Smooth muscle cell (in vitro differentiated cells): ENCODE results near the gene PKNOX2. TPM values are rescaled to one million over a fixed set of nuclear protein-coding genes. Genes with fewer than 3 reads are reported as not detected.

Source experiments
- DNase-seq: peaks from one replicate; lab custom pipeline; 2025; ENCODE audit not compliant: unreplicated experiment; lab: John Stamatoyannopoulos, UW
- H2AFZ ChIP-seq: fragments of 200-600 bp; sonication (generic); 2 replicates; pipeline ENCODE4 v1.6.0; 2016; ENCODE audit warnings: antibody characterized with exemption, low read depth, mild to moderate bottlenecking
- H3F3A ChIP-seq: fragments of 200-600 bp; sonication (generic); 2 replicates; pipeline ENCODE4 v1.6.0; 2017; ENCODE audit warnings: antibody characterized with exemption, low read depth
- H3K27ac ChIP-seq: fragments of 200-600 bp; sonication (generic); 2 replicates; pipeline ENCODE4 v1.5.1; 2016; ENCODE audit warnings: low read depth, mild to moderate bottlenecking
- H3K27me3 ChIP-seq: fragments of 200-600 bp; sonication (generic); 2 replicates; pipeline ENCODE4 v1.6.1; 2016; ENCODE audit warnings: low read depth, mild to moderate bottlenecking
- H3K36me3 ChIP-seq: fragments of 200-600 bp; sonication (generic); 2 replicates; pipeline ENCODE4 v1.5.1; 2016; ENCODE audit warnings: low read depth
- H3K4me1 ChIP-seq: fragments of 200-600 bp; sonication (generic); 2 replicates; pipeline ENCODE4 v1.5.1; 2016; ENCODE audit warnings: low read depth
- H3K4me2 ChIP-seq: fragments of 200-600 bp; sonication (generic); 2 replicates; pipeline ENCODE4 v1.6.0; 2016; ENCODE audit warnings: mild to moderate bottlenecking
- H3K4me3 ChIP-seq: fragments of 200-600 bp; sonication (generic); 2 replicates; pipeline ENCODE4 v1.5.1; 2016; ENCODE audit warnings: mild to moderate bottlenecking
- H3K79me2 ChIP-seq: fragments of 200-600 bp; sonication (generic); 2 replicates; pipeline ENCODE4 v1.6.0; 2016; ENCODE audit warnings: low read depth, mild to moderate bottlenecking
- H3K9ac ChIP-seq: fragments of 200-600 bp; sonication (generic); 2 replicates; pipeline ENCODE4 v1.6.0; 2016; ENCODE audit warnings: low read depth
- H3K9me3 ChIP-seq: fragments of 200-600 bp; sonication (generic); replicated peaks from 2 replicates; pipeline ENCODE4 v1.5.1; 2016; ENCODE audit warnings: low read depth
- H4K20me1 ChIP-seq: fragments of 200-600 bp; sonication (generic); 2 replicates; pipeline ENCODE4 v1.6.0; 2016; ENCODE audit warnings: low read depth
- CTCF ChIP-seq: fragments of 200-600 bp; sonication (generic); IDR thresholded peaks from 2 replicates; pipeline ENCODE4 v1.5.1; 2017; ENCODE audit warnings: borderline replicate concordance, mild to moderate bottlenecking, antibody characterized with exemption; ENCODE audit not compliant: insufficient read depth, poor library complexity, severe bottlenecking
- WGBS: methylation state at CpG from one replicate; pipeline ENCODE4 v1.1.7; 2016; ENCODE audit warnings: low lambda C conversion rate; 5-methylcytosine and 5-hydroxymethylcytosine counted together
- polyA plus RNA-seq: library from polyadenylated mRNA; unstranded; fragments of >200 nt; fragmentation: Nextera tagmentation; extraction: Ambion mirVana; gene quantifications from 2 replicates; pipeline ENCODE4 v1.2.1, GENCODE V29; 2016
- total RNA-seq: library from RNA; depleted of rRNA; stranded (reverse); fragments of >200 nt; gene quantifications from 2 replicates; pipeline ENCODE4 v1.2.3, GENCODE V29; 2014

The PKNOX2 gene
- total and polyA plus RNA-seq, 2 experiments from 2014 or later = 7.2 to 7.9 TPM

GRCh38 chr11:125257751-125258150, 93.2 kb downstream of the PKNOX2 start:
- Histone ChIP-seq H3K36me3 (no peaks in the 10 kb centered on the region), H3K4me1 (peaks cover 23% of the 10 kb centered on the region), H3K27ac (no peak overlapping the region), H2AFZ (no peak overlapping the region), H3K9ac (no peak overlapping the region), H3K4me2 (no peak overlapping the region), H4K20me1 (no peaks in the 10 kb centered on the region), H3K4me3 (no peak overlapping the region), H3K27me3 (no peaks in the 10 kb centered on the region), H3K79me2 (no peaks in the 10 kb centered on the region), H3F3A (peaks cover 1% of the 10 kb centered on the region), H3K9me3 (no peaks in the 10 kb centered on the region)
- 74% methylated on average over 4 of the region's 4 CpGs for WGBS
- DNase-seq = no peak
- no peak for TF ChIP-seq CTCF

GRCh38 chr11:125258291-125259032, 93.9 kb downstream of the PKNOX2 start:
- Histone ChIP-seq H3K27ac (no peak overlapping the region), H3K79me2 (no peaks in the 10 kb centered on the region), H2AFZ (no peak overlapping the region), H3K4me1 (peaks cover 27% of the 10 kb centered on the region), H4K20me1 (no peaks in the 10 kb centered on the region), H3K9ac (no peak overlapping the region), H3K36me3 (no peaks in the 10 kb centered on the region), H3F3A (peaks cover 5% of the 10 kb centered on the region), H3K4me3 (no peak overlapping the region), H3K27me3 (no peaks in the 10 kb centered on the region), H3K9me3 (no peaks in the 10 kb centered on the region), H3K4me2 (no peak overlapping the region)
- TF ChIP-seq CTCF = no peak
- WGBS = 86% methylated on average over 8 of the region's 8 CpGs
- no peak for DNase-seq

GRCh38 chr11:125261588-125261987, 97.0 kb downstream of the PKNOX2 start:
- Histone ChIP-seq H3K9me3 (no peaks in the 10 kb centered on the region), H3K9ac (peak overlapping the region; percentile 89), H3K27me3 (no peaks in the 10 kb centered on the region), H3K36me3 (no peaks in the 10 kb centered on the region), H3K79me2 (peaks cover 3% of the 10 kb centered on the region), H3K4me1 (peaks cover 39% of the 10 kb centered on the region), H4K20me1 (no peaks in the 10 kb centered on the region), H3K4me2 (peak overlapping the region; percentile 70), H2AFZ (no peak overlapping the region), H3F3A (peaks cover 8% of the 10 kb centered on the region), H3K4me3 (no peak overlapping the region), H3K27ac (peak overlapping the region; percentile 99)
- WGBS = 85% methylated on average over 4 of the region's 4 CpGs
- no peak for TF ChIP-seq CTCF
- no peak for DNase-seq

GRCh38 chr11:125262194-125262829, 97.8 kb downstream of the PKNOX2 start:
- no peak overlapping the region for H3K4me3 ChIP-seq
- no peak for DNase-seq
- H3K4me2 ChIP-seq = peak overlapping the region; percentile 70
- no peaks in the 10 kb centered on the region for H4K20me1 ChIP-seq
- H3K36me3 ChIP-seq = no peaks in the 10 kb centered on the region
- H3F3A ChIP-seq = peaks cover 8% of the 10 kb centered on the region
- peak overlapping the region; percentile 89 for H3K9ac ChIP-seq
- peak overlapping the region; percentile 99 for H3K27ac ChIP-seq
- no peaks in the 10 kb centered on the region for H3K27me3 ChIP-seq
- H3K4me1 ChIP-seq = peaks cover 34% of the 10 kb centered on the region
- 30% methylated on average over 20 of the region's 20 CpGs for WGBS
- H2AFZ ChIP-seq = no peak overlapping the region
- H3K9me3 ChIP-seq = no peaks in the 10 kb centered on the region
- no peak for TF ChIP-seq CTCF
- peaks cover 3% of the 10 kb centered on the region for H3K79me2 ChIP-seq
